ENCODE measurements around the gene IQUB. TPM values are rescaled to one million over a fixed set of nuclear protein-coding genes. Genes with fewer than 3 reads are reported as not detected.

The IQUB gene
- total RNA-seq, 1 experiment from 2014 or later: 0.21 TPM

- H3K27me3 Mint-ChIP-seq (ENCODE audit: unreplicated experiment): no peaks in the 10 kb centered on the region
- TF ChIP-seq CTCF (IDR thresholded peaks at IDR 0.05; ENCODE audit: unreplicated experiment): no peak
- no peaks in the 10 kb centered on the region for H3K4me1 Mint-ChIP-seq (ENCODE audit: low read depth, unreplicated experiment)
- no peaks in the 10 kb centered on the region for H3K36me3 Mint-ChIP-seq (ENCODE audit: insufficient read depth, unreplicated experiment)
- no TSS peak for BruUV-seq (replicated peaks)
- intact Hi-C loops (cut with micrococcal nuclease; ENCODE audit: unreplicated experiment): no loop called here
- H3K4me3 Mint-ChIP-seq (ENCODE audit: low read depth, unreplicated experiment): no peak overlapping the region
- H3K9me3 Mint-ChIP-seq (ENCODE audit: low read depth, unreplicated experiment): no peaks in the 10 kb centered on the region
- CTCF ChIA-PET: no interaction called here
- DNase-seq: peak; percentile 5
- H3K27ac Mint-ChIP-seq (ENCODE audit: unreplicated experiment): no peak overlapping the region
Observed at GRCh38 chr7:123571684-123572083, 37.3 kb upstream of the IQUB start.

- Mint-ChIP-seq H3K4me3 (ENCODE audit: low read depth, unreplicated experiment) (no peak overlapping the region), H3K4me1 (ENCODE audit: low read depth, unreplicated experiment) (no peaks in the 10 kb centered on the region), H3K27me3 (ENCODE audit: unreplicated experiment) (no peaks in the 10 kb centered on the region), H3K27ac (ENCODE audit: unreplicated experiment) (no peak overlapping the region), H3K9me3 (ENCODE audit: low read depth, unreplicated experiment) (no peaks in the 10 kb centered on the region), H3K36me3 (ENCODE audit: insufficient read depth, unreplicated experiment) (no peaks in the 10 kb centered on the region)
- CTCF ChIA-PET: no interaction called here
- TF ChIP-seq CTCF (IDR thresholded peaks at IDR 0.05; ENCODE audit: unreplicated experiment): no peak
- BruUV-seq (replicated peaks): no TSS peak
- no peak for DNase-seq
- intact Hi-C loops (cut with micrococcal nuclease; ENCODE audit: unreplicated experiment): no loop called here
Observed at GRCh38 chr7:123571187-123571586, 36.8 kb upstream of the IQUB start.

- Mint-ChIP-seq H3K9me3 (ENCODE audit: low read depth, unreplicated experiment) (no peaks in the 10 kb centered on the region), H3K4me1 (ENCODE audit: low read depth, unreplicated experiment) (no peaks in the 10 kb centered on the region), H3K4me3 (ENCODE audit: low read depth, unreplicated experiment) (no peak overlapping the region), H3K36me3 (ENCODE audit: insufficient read depth, unreplicated experiment) (no peaks in the 10 kb centered on the region), H3K27me3 (ENCODE audit: unreplicated experiment) (no peaks in the 10 kb centered on the region), H3K27ac (ENCODE audit: unreplicated experiment) (no peak overlapping the region)
- TF ChIP-seq CTCF (IDR thresholded peaks at IDR 0.05; ENCODE audit: unreplicated experiment): no peak
- BruUV-seq (replicated peaks): no TSS peak
- intact Hi-C loops (cut with micrococcal nuclease; ENCODE audit: unreplicated experiment): no loop called here
- DNase-seq: no peak
- CTCF ChIA-PET: interaction anchor here (1.0 kb wide), 1 partner anchor 11 kb away, joined by 9 read pairs; no protein-coding TSS in a partner anchor
Observed at GRCh38 chr7:123570390-123571182, 36.2 kb upstream of the IQUB start.

GRCh38 chr7:123569352-123570010 lies 35.1 kb upstream of the IQUB start:
- no TSS peak for BruUV-seq (replicated peaks)
- intact Hi-C loops (cut with micrococcal nuclease; ENCODE audit: unreplicated experiment): no loop called here
- no peak overlapping the region for H3K27ac Mint-ChIP-seq (ENCODE audit: unreplicated experiment)

More at GRCh38 chr7:123569352-123570010, 35.1 kb upstream of the IQUB start:
- no peak for DNase-seq
- CTCF ChIA-PET: interaction anchor here (1.0 kb wide), 1 partner anchor 9 kb away, joined by 9 read pairs; no protein-coding TSS in a partner anchor
- Mint-ChIP-seq H3K36me3 (ENCODE audit: insufficient read depth, unreplicated experiment) (no peaks in the 10 kb centered on the region), H3K4me3 (ENCODE audit: low read depth, unreplicated experiment) (no peak overlapping the region), H3K27me3 (ENCODE audit: unreplicated experiment) (no peaks in the 10 kb centered on the region), H3K4me1 (ENCODE audit: low read depth, unreplicated experiment) (no peaks in the 10 kb centered on the region), H3K9me3 (ENCODE audit: low read depth, unreplicated experiment) (no peaks in the 10 kb centered on the region)
- TF ChIP-seq CTCF (IDR thresholded peaks at IDR 0.05; ENCODE audit: unreplicated experiment): no peak

Measured in Calu3 (cell line).